Fibroblast of lung (primary cell): ENCODE results near the gene FUT4. TPM values are rescaled to one million over a fixed set of nuclear protein-coding genes. Genes with fewer than 3 reads are reported as not detected.
"Not testable (repeated sequence)": the region's sequence is repeated elsewhere in the genome, so short reads cannot be mapped to it uniquely, and the experiment has no call there.

Experiments
- DNase-seq, 2 donors: peaks; one replicate each; pipeline versions ENCODE4 v3.0.0 to v3.0.0-alpha.2; 2010; ENCODE audit warnings: low read depth in 2 of 2
- H2AFZ ChIP-seq: 2 replicates; pipeline ENCODE4 v1.5.1; 2012; ENCODE audit warnings: low read length, control low read depth, inconsistent platforms
- H3K27ac ChIP-seq: 2 replicates; pipeline ENCODE4 v1.5.1; 2011; ENCODE audit warnings: low read length, control low read depth; ENCODE audit not compliant: insufficient read depth
- H3K27me3 ChIP-seq: 2 replicates; pipeline ENCODE4 v1.5.1; 2011; ENCODE audit warnings: mild to moderate bottlenecking, low read length; ENCODE audit not compliant: control insufficient read depth, insufficient read depth
- H3K36me3 ChIP-seq: 2 replicates; pipeline ENCODE4 v1.5.1; 2011; ENCODE audit warnings: low read length; ENCODE audit not compliant: control insufficient read depth, insufficient read depth
- H3K4me1 ChIP-seq: 2 replicates; pipeline ENCODE4 v1.5.1; 2011; ENCODE audit warnings: low read length; ENCODE audit not compliant: control insufficient read depth, insufficient read depth; ENCODE audit errors: extremely low read depth
- H3K4me2 ChIP-seq: 2 replicates; pipeline ENCODE4 v1.5.1; 2011; ENCODE audit warnings: low read length, control low read depth; ENCODE audit not compliant: insufficient read depth; ENCODE audit errors: extremely low read depth
- H3K4me3 ChIP-seq, 4 experiments: fragments of 200-600 bp in 1 of 4; sonication (generic) in 1 of 4; replicated peaks in 1 of 4; 2 replicates each; pipeline ENCODE4 v1.5.1; 2011 to 2016; ENCODE audit warnings: low read length in 4 of 4, low read depth in 3 of 4, mild to moderate bottlenecking in 3 of 4, control low read depth in 2 of 4, inconsistent platforms in 1 of 4, mixed read lengths in 1 of 4; ENCODE audit not compliant: insufficient read depth in 1 of 4; ENCODE audit errors: control extremely low read depth in 1 of 4
- H3K79me2 ChIP-seq: 2 replicates; pipeline ENCODE4 v1.5.1; 2012; ENCODE audit warnings: mild to moderate bottlenecking, low read length, inconsistent platforms; ENCODE audit not compliant: control insufficient read depth, insufficient read depth
- H3K9ac ChIP-seq: 2 replicates; pipeline ENCODE4 v1.5.1; 2011; ENCODE audit warnings: mild to moderate bottlenecking, low read length, control low read depth; ENCODE audit not compliant: insufficient read depth
- H3K9me3 ChIP-seq: 2 replicates; pipeline ENCODE4 v1.5.1; 2012; ENCODE audit warnings: low read depth, low read length; ENCODE audit not compliant: control insufficient read depth, insufficient read depth
- H4K20me1 ChIP-seq: 2 replicates; pipeline ENCODE4 v1.5.1; 2011; ENCODE audit warnings: low read length; ENCODE audit not compliant: control insufficient read depth, insufficient read depth; ENCODE audit errors: extremely low read depth
- CTCF ChIP-seq, 2 donors: IDR thresholded peaks in 1 of 2; conservative IDR thresholded peaks in 1 of 2; 1 replicate in 1 of 2; 2 replicates in 1 of 2; pipeline ENCODE4 v1.5.1; 2011 to 2012; ENCODE audit warnings: low read length in 2 of 2, control low read depth in 1 of 2, inconsistent platforms in 1 of 2, low read depth in 1 of 2, mild to moderate bottlenecking in 1 of 2
- EZH2 ChIP-seq: IDR thresholded peaks from 2 replicates; pipeline ENCODE4 v1.5.1; 2012; ENCODE audit warnings: low read length, control low read depth, mild to moderate bottlenecking; ENCODE audit errors: missing control alignments
- polyA plus RNA-seq, 2 donors: library from polyadenylated mRNA; depleted of rRNA in 1 of 2; stranded (reverse) in 1 of 2; unstranded in 1 of 2; fragments of >200 nt; gene quantifications; 2 replicates each; pipeline ENCODE4 v1.2.1, GENCODE V29; 2011 to 2012; ENCODE audit warnings: missing spikeins in 1 of 2
- total RNA-seq: library from RNA; depleted of rRNA; stranded (reverse); fragments of >200 nt; gene quantifications from 2 replicates; pipeline ENCODE4 v1.2.1, GENCODE V29; 2014

Gene FUT4
- total and polyA plus RNA-seq, 2 donors (not counting 1 experiment from before 2014, with no cell fraction given): 2.7 to 5.1 TPM

GRCh38 chr11:94568200-94568599 lies 24.5 kb downstream of the FUT4 start:
- DNase-seq: no peak
- Histone ChIP-seq H3K9ac (no peak overlapping the region), H3K79me2 (no peaks in the 10 kb centered on the region), H4K20me1 (no peaks in the 10 kb centered on the region), H3K9me3 (no peaks in the 10 kb centered on the region), H3K36me3 (no peaks in the 10 kb centered on the region), H3K27me3 (no peaks in the 10 kb centered on the region), H3K4me3 (no peak overlapping the region), H3K4me1 (no peaks in the 10 kb centered on the region), H3K4me2 (no peak overlapping the region), H3K27ac (no peak overlapping the region), H2AFZ (no peak overlapping the region)
- TF ChIP-seq EZH2 (no peak), CTCF (conservative IDR thresholded peaks at IDR 0.05 in 1 of 2, IDR thresholded peaks at IDR 0.05 in 1 of 2; ENCODE audit: low read depth in 1 of 2, low read length in 2 of 2) (no peak)

- no peak for DNase-seq
Observed at GRCh38 chr11:94568717-94569116, 25.0 kb downstream of the FUT4 start.

GRCh38 chr11:94572975-94573374 lies 29.3 kb downstream of the FUT4 start:
- H3K27me3 ChIP-seq, H3K27ac ChIP-seq, H3K36me3 ChIP-seq, H3K79me2 ChIP-seq, H2AFZ ChIP-seq, H3K4me3 ChIP-seq, H3K4me1 ChIP-seq, H3K4me2 ChIP-seq, H4K20me1 ChIP-seq, H3K9ac ChIP-seq, H3K9me3 ChIP-seq, DNase-seq: not testable (repeated sequence)

More at GRCh38 chr11:94568717-94569116, 25.0 kb downstream of the FUT4 start:
- Histone ChIP-seq H3K79me2 (no peaks in the 10 kb centered on the region), H3K27me3 (no peaks in the 10 kb centered on the region), H3K9ac (no peak overlapping the region), H3K4me2 (no peak overlapping the region), H3K4me3 (no peak overlapping the region), H3K36me3 (no peaks in the 10 kb centered on the region), H3K9me3 (no peaks in the 10 kb centered on the region), H3K4me1 (no peaks in the 10 kb centered on the region), H4K20me1 (no peaks in the 10 kb centered on the region), H2AFZ (no peak overlapping the region), H3K27ac (no peak overlapping the region)
- no peak for TF ChIP-seq EZH2
- no peak for TF ChIP-seq CTCF (conservative IDR thresholded peaks at IDR 0.05 in 1 of 2, IDR thresholded peaks at IDR 0.05 in 1 of 2; ENCODE audit: low read depth in 1 of 2, low read length in 2 of 2)
